ENCODE data around the gene B4GALT2. TPM values are rescaled to one million over a fixed set of nuclear protein-coding genes. Genes with fewer than 3 reads are reported as not detected.

B4GALT2 gene
- total and polyA plus RNA-seq, 3 experiments from 2014 or later: 1.9 to 41.7 (median 39.7) TPM

DNA sequence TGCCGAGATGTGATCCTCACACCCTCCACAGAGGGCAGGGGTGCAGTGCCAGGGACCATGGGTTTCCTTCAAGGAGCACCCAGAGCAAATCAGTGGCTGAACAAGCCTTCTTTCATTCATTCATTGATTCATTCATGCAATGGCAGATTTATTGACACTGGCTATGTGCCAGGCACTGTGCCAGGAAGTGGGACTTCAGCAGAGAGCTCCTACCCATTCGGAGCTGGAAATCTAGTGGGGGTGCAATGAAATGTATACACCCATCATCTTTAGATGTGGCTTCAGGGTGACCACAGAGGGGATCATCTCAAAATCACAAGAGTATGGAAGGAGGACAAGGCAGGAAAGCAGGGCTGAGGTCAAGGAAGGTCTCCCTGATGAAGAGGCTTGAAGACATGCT, 33.4 kb downstream of the B4GALT2 start:
- H3K9me3 ChIP-seq (ENCODE audit: low read length): no peaks in the 10 kb centered on the region
- CTCF ChIA-PET: interaction anchor here (1.5 kb wide), 1 partner anchor 24 kb away, joined by 6 read pairs; no protein-coding TSS in a partner anchor

GRCh38 chr1:44012941-44013609, 34.1 kb downstream of the B4GALT2 start:
- H3K27me3 ChIP-seq (ENCODE audit: insufficient read depth, low read length, poor library complexity, severe bottlenecking): no peaks in the 10 kb centered on the region
- H3K4me3 ChIP-seq (ENCODE audit: low read length): no peak overlapping the region
- no peaks in the 10 kb centered on the region for H3K9me3 ChIP-seq (ENCODE audit: low read length)
- H3K36me3 Mint-ChIP-seq: no peaks in the 10 kb centered on the region
- no peak for DNase-seq
- no peak overlapping the region for H3K27ac Mint-ChIP-seq
- CTCF ChIA-PET: interaction anchor here (1.1 kb wide), 2 partner anchors 24 to 34 kb away, joined by 4 to 5 read pairs; no protein-coding TSS in a partner anchor
- no peaks in the 10 kb centered on the region for H3K4me1 ChIP-seq (ENCODE audit: insufficient read depth, low read length)
- H3K9me3 Mint-ChIP-seq: no peaks in the 10 kb centered on the region
- no peaks in the 10 kb centered on the region for H3K36me3 ChIP-seq (ENCODE audit: insufficient read depth, low read length)
- no peak overlapping the region for H3K4me3 Mint-ChIP-seq
- peaks cover 0 to 4% (median 0%) of the 10 kb centered on the region in 3 donors for H3K4me1 Mint-ChIP-seq
- peaks cover 9 to 10% of the 10 kb centered on the region in 2 donors for H3K27me3 Mint-ChIP-seq
- POLR2A ChIA-PET: no interaction called here
- H3K27ac ChIP-seq (ENCODE audit: low read depth, low read length): no peak overlapping the region

More for the DNA sequence above, 33.4 kb downstream of the B4GALT2 start:
- Mint-ChIP-seq H3K9me3 (no peaks in the 10 kb centered on the region), H3K4me1 (peaks cover 0 to 4% (median 0%) of the 10 kb centered on the region in 3 donors), H3K36me3 (no peaks in the 10 kb centered on the region), H3K27ac (peak overlapping the region in 1 of 8 donors; percentile 51), H3K4me3 (no peak overlapping the region), H3K27me3 (peaks cover 6 to 10% of the 10 kb centered on the region in 2 donors)
- Histone ChIP-seq H3K27me3 (ENCODE audit: insufficient read depth, low read length, poor library complexity, severe bottlenecking) (no peaks in the 10 kb centered on the region), H3K4me1 (ENCODE audit: insufficient read depth, low read length) (no peaks in the 10 kb centered on the region), H3K4me3 (ENCODE audit: low read length) (no peak overlapping the region), H3K27ac (ENCODE audit: low read depth, low read length) (no peak overlapping the region), H3K36me3 (ENCODE audit: insufficient read depth, low read length) (no peaks in the 10 kb centered on the region)
- no peak for DNase-seq
- POLR2A ChIA-PET: no interaction called here

DNA sequence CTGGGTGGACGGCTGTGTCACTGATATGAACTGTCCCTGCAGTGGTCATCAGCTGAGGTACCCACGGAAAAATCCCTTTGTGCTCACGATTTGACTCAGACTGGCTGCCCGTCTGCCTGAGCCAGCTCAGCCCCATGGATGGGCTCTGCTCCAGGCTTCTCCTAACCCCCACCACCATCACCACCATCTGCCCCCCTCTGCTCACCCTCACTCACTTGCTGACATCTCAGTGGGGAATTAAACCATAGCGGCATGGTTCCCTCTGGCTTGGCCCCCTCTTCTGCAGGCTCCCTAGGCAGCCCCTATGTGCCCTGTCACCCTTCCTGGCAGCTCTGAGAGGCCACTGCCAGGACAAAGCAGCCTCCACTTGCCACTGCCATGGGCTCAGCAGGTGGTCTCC, 34.9 kb downstream of the B4GALT2 start:
- peak overlapping the region in 1 of 8 donors; percentile 3 for H3K27ac Mint-ChIP-seq
- no peaks in the 10 kb centered on the region for H3K9me3 Mint-ChIP-seq

GRCh38 chr1:44014365-44015104, 35.5 kb downstream of the B4GALT2 start:
- peaks cover 0 to 4% (median 0%) of the 10 kb centered on the region in 3 donors for H3K4me1 Mint-ChIP-seq

More for the DNA sequence above, 34.9 kb downstream of the B4GALT2 start:
- Mint-ChIP-seq H3K27me3 (peaks cover 10 to 12% of the 10 kb centered on the region in 2 donors), H3K4me3 (no peak overlapping the region), H3K36me3 (no peaks in the 10 kb centered on the region), H3K4me1 (peaks cover 0 to 4% (median 0%) of the 10 kb centered on the region in 3 donors)
- H3K27me3 ChIP-seq (ENCODE audit: insufficient read depth, low read length, poor library complexity, severe bottlenecking): no peaks in the 10 kb centered on the region
- H3K4me3 ChIP-seq (ENCODE audit: low read length): no peak overlapping the region
- ChIA-PET CTCF (interaction anchor here (1.1 to 1.4 kb wide), 3 partner anchors 8 to 34 kb away, joined by 4 to 7 read pairs (median 5); no protein-coding TSS in a partner anchor), POLR2A (no interaction called here)
- H3K27ac ChIP-seq (ENCODE audit: low read depth, low read length): no peak overlapping the region
- DNase-seq: no peak
- H3K4me1 ChIP-seq (ENCODE audit: insufficient read depth, low read length): no peaks in the 10 kb centered on the region
- no peaks in the 10 kb centered on the region for H3K9me3 ChIP-seq (ENCODE audit: low read length)
- H3K36me3 ChIP-seq (ENCODE audit: insufficient read depth, low read length): no peaks in the 10 kb centered on the region

DNA sequence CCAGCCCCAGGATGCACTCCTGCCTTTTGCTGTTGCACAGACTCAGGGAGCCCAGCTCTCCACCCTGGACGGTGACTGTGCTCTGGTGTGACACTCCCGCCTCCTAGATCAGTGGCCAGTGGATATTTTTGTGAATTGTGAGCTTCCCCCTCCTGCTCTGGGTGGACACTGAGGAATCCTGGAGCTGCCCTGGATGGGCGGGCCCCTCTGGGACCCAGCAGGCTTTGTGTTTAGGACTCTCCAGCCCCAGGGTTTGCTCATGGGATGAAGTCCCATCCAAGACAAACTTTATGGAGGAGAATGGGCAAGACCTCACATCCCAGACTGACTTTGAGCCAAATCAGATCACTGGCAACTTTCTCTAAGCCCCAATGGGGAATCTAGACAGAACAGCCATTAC, 36.2 kb downstream of the B4GALT2 start:
- Mint-ChIP-seq H3K27ac (no peak overlapping the region), H3K36me3 (no peaks in the 10 kb centered on the region), H3K27me3 (peaks cover 10 to 13% of the 10 kb centered on the region in 2 donors), H3K4me1 (peaks cover 0 to 4% (median 0%) of the 10 kb centered on the region in 3 donors), H3K9me3 (no peaks in the 10 kb centered on the region), H3K4me3 (no peak overlapping the region)
- Histone ChIP-seq H3K9me3 (ENCODE audit: low read length) (no peaks in the 10 kb centered on the region), H3K4me1 (ENCODE audit: insufficient read depth, low read length) (no peaks in the 10 kb centered on the region), H3K27ac (ENCODE audit: low read depth, low read length) (no peak overlapping the region), H3K27me3 (ENCODE audit: insufficient read depth, low read length, poor library complexity, severe bottlenecking) (no peaks in the 10 kb centered on the region), H3K36me3 (ENCODE audit: insufficient read depth, low read length) (no peaks in the 10 kb centered on the region), H3K4me3 (ENCODE audit: low read length) (no peak overlapping the region)
- CTCF ChIA-PET: interaction anchor here (1.4 kb wide), 1 partner anchor 10 kb away, joined by 7 read pairs; no protein-coding TSS in a partner anchor
- DNase-seq: no peak
- POLR2A ChIA-PET: interaction anchor here (0.8 kb wide), 1 partner anchor 21 kb away, joined by 3 read pairs; no protein-coding TSS in a partner anchor

More at GRCh38 chr1:44014365-44015104, 35.5 kb downstream of the B4GALT2 start:
- no peak for DNase-seq
- POLR2A ChIA-PET: interaction anchor here (0.8 kb wide), 1 partner anchor 21 kb away, joined by 3 read pairs; no protein-coding TSS in a partner anchor
- no peak overlapping the region for H3K4me3 Mint-ChIP-seq
- H3K9me3 Mint-ChIP-seq: no peaks in the 10 kb centered on the region
- Histone ChIP-seq H3K4me1 (ENCODE audit: insufficient read depth, low read length) (no peaks in the 10 kb centered on the region), H3K4me3 (ENCODE audit: low read length) (no peak overlapping the region), H3K27ac (ENCODE audit: low read depth, low read length) (no peak overlapping the region), H3K36me3 (ENCODE audit: insufficient read depth, low read length) (no peaks in the 10 kb centered on the region), H3K27me3 (ENCODE audit: insufficient read depth, low read length, poor library complexity, severe bottlenecking) (no peaks in the 10 kb centered on the region), H3K9me3 (ENCODE audit: low read length) (no peaks in the 10 kb centered on the region)
- H3K27ac Mint-ChIP-seq: peak overlapping the region in 1 of 8 donors; percentile 50
- no peaks in the 10 kb centered on the region for H3K36me3 Mint-ChIP-seq
- CTCF ChIA-PET: interaction anchor here (1.1 to 1.4 kb wide), 2 partner anchors 9 to 33 kb away, joined by 5 to 7 read pairs; no protein-coding TSS in a partner anchor
- H3K27me3 Mint-ChIP-seq: peaks cover 10 to 13% of the 10 kb centered on the region in 2 donors

DNA sequence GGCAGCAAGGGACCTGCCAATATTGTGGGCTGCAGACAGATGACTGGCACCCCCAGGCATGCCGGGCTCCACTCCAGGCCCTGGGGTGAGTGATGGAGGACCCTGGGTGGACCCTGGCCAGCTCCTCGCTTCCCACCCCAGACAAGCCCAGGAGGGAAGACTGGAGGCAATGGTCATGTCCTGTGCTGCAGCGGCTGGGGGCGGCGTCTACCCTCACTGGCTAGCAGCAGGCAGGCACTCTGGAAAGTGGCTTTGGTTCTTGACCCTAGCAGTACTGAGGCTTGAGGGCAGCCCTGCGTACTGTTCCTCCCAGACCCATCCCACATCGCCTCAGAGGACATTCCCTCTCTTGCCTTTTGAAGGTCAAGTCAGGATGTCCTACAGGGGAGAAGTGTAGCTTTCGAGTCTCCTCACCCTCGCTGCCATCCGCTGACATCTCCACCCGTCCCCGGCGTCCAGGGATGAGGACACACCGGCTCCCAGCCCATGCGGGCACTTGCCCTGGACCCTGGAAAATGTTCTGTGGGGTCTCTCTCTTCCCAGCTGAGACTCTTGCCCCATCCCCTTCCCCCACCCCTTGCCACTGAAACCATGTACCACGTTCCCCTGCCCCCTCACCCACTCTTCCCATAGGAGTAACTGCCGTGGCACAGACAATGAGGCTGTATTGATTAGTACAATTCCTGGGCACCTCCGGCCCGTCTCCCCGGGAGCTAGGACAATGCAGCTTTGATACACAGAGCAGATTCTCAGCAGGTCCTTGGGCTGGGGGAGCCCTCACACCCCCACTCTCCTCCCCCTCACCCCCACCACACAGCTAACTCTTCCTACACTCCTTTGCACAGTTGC, 37.3 kb downstream of the B4GALT2 start:
- no peaks in the 10 kb centered on the region for H3K36me3 Mint-ChIP-seq
- peaks cover 10 to 13% of the 10 kb centered on the region in 2 donors for H3K27me3 Mint-ChIP-seq
- DNase-seq: peak in 1 of 5 donors; percentile 33
- H3K4me3 Mint-ChIP-seq: no peak overlapping the region
- H3K27me3 ChIP-seq (ENCODE audit: insufficient read depth, low read length, poor library complexity, severe bottlenecking): no peaks in the 10 kb centered on the region
- CTCF ChIA-PET: interaction anchor here (1.0 to 1.8 kb wide), 2 partner anchors 11 to 20 kb away, joined by 6 read pairs; no protein-coding TSS in a partner anchor
- no peak overlapping the region for H3K27ac ChIP-seq (ENCODE audit: low read depth, low read length)
- H3K9me3 ChIP-seq (ENCODE audit: low read length): no peaks in the 10 kb centered on the region
- no peaks in the 10 kb centered on the region for H3K9me3 Mint-ChIP-seq
- H3K4me3 ChIP-seq (ENCODE audit: low read length): no peak overlapping the region
- H3K27ac Mint-ChIP-seq: no peak overlapping the region
- POLR2A ChIA-PET: no interaction called here
- no peaks in the 10 kb centered on the region for H3K4me1 ChIP-seq (ENCODE audit: insufficient read depth, low read length)
- no peaks in the 10 kb centered on the region for H3K36me3 ChIP-seq (ENCODE audit: insufficient read depth, low read length)
- H3K4me1 Mint-ChIP-seq: peaks cover 0 to 4% (median 0%) of the 10 kb centered on the region in 3 donors

GRCh38 chr1:44016890-44017400, 37.9 kb downstream of the B4GALT2 start:
- Histone ChIP-seq H3K36me3 (ENCODE audit: insufficient read depth, low read length) (no peaks in the 10 kb centered on the region), H3K9me3 (ENCODE audit: low read length) (no peaks in the 10 kb centered on the region), H3K27me3 (ENCODE audit: insufficient read depth, low read length, poor library complexity, severe bottlenecking) (no peaks in the 10 kb centered on the region), H3K4me1 (ENCODE audit: insufficient read depth, low read length) (no peaks in the 10 kb centered on the region), H3K4me3 (ENCODE audit: low read length) (no peak overlapping the region), H3K27ac (ENCODE audit: low read depth, low read length) (no peak overlapping the region)
- Mint-ChIP-seq H3K27ac (no peak overlapping the region), H3K36me3 (no peaks in the 10 kb centered on the region), H3K27me3 (peaks cover 10 to 13% of the 10 kb centered on the region in 2 donors), H3K4me3 (no peak overlapping the region), H3K9me3 (no peaks in the 10 kb centered on the region), H3K4me1 (peaks cover 0 to 4% (median 0%) of the 10 kb centered on the region in 3 donors)
- peak in 1 of 5 donors; percentile 40 for DNase-seq
- CTCF ChIA-PET: interaction anchor here (1.0 to 1.8 kb wide), 2 partner anchors 11 to 20 kb away, joined by 6 read pairs; no protein-coding TSS in a partner anchor
- POLR2A ChIA-PET: no interaction called here
